ENCODE results near the gene SPATA13.

SPATA13 gene

DNA sequence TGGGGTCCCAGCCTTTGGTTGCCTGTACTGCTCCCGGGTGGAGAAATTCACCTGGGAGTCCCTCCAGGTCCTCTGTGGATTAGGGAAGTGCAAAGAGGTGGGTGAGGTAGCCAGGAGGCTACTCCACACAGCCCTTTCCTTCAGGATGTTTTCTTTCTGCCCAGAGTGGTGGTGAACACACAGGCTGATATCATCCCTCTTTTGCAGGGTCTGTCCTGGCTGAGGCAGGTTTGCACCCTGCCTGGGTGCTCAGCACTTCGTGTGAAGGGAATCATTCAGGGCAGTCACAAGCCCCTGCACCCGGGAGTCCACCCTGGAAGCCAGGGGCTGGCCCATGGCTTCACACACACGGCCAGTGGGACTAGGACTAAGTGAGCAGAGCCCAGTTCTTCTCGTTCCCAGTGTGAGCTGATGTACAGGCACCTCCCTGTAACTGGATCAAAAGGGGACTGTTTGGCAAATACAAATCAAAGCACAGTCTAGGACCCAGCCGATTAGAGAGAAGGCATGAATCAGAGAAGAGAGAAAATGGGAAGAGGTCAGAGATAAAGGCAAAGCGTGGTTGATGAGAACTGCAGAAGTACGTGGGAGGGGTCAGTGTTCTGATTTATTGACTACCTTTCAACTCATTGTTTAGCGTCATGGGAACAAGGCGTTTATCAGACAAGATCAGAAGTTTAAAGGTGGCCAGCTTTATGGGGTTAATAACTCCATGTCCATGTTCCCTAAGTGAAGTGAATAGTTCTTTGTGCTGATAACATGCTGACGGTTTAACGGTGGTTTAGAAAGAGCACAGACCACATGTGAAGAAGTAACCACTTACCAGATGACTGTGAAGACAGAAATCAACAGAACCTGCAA lies 30.4 kb upstream of the SPATA13 start:
- H3K36me3 ChIP-seq (ENCODE audit: insufficient read depth, low read length) = no peaks in the 10 kb centered on the region
- H3K4me1 ChIP-seq (ENCODE audit: insufficient read depth, low read length) = peaks cover 9% of the 10 kb centered on the region
- peaks cover 5% of the 10 kb centered on the region; the same call in 1 of the 2 replicates for H3K9me3 ChIP-seq (ENCODE audit: control insufficient read depth, insufficient read depth, low read length)
- H3K9ac ChIP-seq (ENCODE audit: low read depth, low read length) = no peak overlapping the region

DNA sequence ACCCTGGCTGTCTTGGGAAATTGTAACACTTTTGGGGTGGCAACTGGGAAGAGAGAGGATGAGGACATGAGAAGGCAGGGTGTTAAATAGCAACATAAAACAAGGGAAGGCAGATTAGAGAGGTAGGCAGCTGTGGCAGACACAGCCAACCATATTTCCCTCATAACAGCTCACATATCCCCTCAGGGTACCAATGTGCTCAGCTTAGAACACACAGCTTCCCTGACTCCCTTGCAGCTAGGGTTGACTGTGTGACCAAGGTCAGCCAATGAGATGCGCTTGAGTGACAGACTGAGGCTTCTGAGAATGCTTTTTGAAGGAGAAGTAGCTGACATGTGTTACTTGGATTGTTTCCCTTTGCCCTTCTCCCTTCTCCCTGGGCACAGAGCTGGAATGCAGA lies 28.8 kb upstream of the SPATA13 start:
- no peak overlapping the region for H3K9ac ChIP-seq (ENCODE audit: low read depth, low read length)

DNA sequence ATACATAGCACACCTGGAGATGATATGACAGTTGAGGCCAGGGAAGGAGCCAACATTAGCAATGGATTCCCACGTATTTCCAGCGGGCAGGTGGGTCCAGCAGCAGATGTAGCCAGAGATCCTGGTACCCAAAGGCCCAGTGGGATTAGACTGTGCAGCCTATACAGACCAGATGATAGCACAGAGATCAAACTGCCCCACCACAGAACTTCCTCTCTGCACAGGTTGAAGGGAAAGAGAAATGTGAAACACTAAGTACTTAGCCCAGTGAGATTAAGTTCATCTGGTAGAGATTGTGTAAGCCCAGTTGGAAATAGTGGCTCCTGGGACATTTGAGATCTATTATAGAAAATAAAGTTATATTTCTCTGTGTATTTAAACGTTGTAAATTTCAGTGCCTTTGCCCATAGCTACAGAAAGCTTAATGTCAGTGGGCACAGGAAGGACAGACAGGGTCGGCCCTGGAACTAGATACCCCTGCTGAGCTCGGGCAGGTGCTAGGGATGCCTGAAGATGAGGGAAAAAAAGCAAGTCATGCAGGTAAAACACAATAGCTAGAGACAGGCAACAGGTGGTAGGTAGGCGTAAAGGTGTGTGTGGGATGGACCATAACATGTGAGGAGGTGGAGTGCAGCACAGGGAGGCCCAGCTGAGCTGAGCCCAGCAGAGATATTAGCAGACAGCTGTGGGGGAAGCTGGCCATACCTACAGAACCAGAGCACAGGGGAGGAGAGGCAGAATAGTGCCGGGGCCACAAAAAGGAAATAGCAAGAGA lies 27.3 kb upstream of the SPATA13 start:
- no peaks in the 10 kb centered on the region for H3K36me3 ChIP-seq (ENCODE audit: insufficient read depth, low read length)
- H3K4me1 ChIP-seq (ENCODE audit: insufficient read depth, low read length) = no peaks in the 10 kb centered on the region; the same call in 1 of the 2 replicates
- H3K9ac ChIP-seq (ENCODE audit: low read depth, low read length) = no peak overlapping the region
- H3K9me3 ChIP-seq (ENCODE audit: control insufficient read depth, insufficient read depth, low read length) = peaks cover 5% of the 10 kb centered on the region; the same call in 1 of the 2 replicates

More for the DNA sequence above, 28.8 kb upstream of the SPATA13 start:
- Histone ChIP-seq H3K9me3 (ENCODE audit: control insufficient read depth, insufficient read depth, low read length) (peaks cover 5% of the 10 kb centered on the region; the same call in 1 of the 2 replicates), H3K36me3 (ENCODE audit: insufficient read depth, low read length) (no peaks in the 10 kb centered on the region), H3K4me1 (ENCODE audit: insufficient read depth, low read length) (no peaks in the 10 kb centered on the region; the same call in 1 of the 2 replicates)

DNA sequence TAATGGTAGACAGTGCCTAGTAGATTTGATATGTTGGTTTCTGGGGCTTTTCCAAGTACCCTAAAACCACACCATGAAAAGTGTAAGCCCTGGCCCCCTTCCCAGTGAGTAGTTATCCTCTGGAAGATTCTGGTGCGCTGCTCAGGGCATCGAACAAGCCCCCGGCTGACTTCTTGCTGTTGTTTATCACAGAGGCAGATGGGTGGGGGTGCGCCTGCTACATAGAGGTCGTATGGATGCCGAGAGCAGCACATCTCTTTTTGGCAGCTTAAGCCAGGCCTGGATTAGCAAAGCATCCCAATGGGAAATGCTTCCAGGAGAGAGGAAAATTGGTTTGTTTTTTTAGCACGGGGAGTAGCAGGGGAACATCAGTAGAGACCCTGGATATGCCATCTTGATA lies 26.3 kb upstream of the SPATA13 start:
- Histone ChIP-seq H3K9ac (ENCODE audit: low read depth, low read length) (no peak overlapping the region), H3K4me1 (ENCODE audit: insufficient read depth, low read length) (no peaks in the 10 kb centered on the region; the same call in 1 of the 2 replicates), H3K36me3 (ENCODE audit: insufficient read depth, low read length) (no peaks in the 10 kb centered on the region), H3K9me3 (ENCODE audit: control insufficient read depth, insufficient read depth, low read length) (peaks cover 5% of the 10 kb centered on the region; the same call in 1 of the 2 replicates)

DNA sequence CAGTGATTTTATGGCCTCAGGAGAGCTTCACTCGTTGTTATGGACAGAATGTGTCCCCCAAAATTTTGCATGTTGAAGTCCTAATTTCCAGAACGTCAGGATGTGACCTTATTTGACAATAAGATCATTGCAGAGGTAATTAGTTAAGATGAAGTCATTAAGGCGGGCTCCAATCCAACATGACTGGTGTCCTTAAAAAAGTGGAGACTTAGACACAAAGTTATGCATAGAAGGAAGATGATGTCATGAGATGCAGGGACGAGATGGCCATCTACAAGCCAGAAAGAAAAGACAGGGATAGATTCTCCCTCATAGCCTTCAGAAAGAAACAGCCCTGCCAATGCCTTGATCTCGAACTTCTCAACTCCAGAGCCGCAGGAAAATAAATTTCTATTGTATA lies 25.8 kb upstream of the SPATA13 start:
- no peak overlapping the region for H3K9ac ChIP-seq (ENCODE audit: low read depth, low read length)
- peaks cover 5% of the 10 kb centered on the region; the same call in 1 of the 2 replicates for H3K9me3 ChIP-seq (ENCODE audit: control insufficient read depth, insufficient read depth, low read length)
- no peaks in the 10 kb centered on the region; the same call in 1 of the 2 replicates for H3K4me1 ChIP-seq (ENCODE audit: insufficient read depth, low read length)
- H3K36me3 ChIP-seq (ENCODE audit: insufficient read depth, low read length) = no peaks in the 10 kb centered on the region

DNA sequence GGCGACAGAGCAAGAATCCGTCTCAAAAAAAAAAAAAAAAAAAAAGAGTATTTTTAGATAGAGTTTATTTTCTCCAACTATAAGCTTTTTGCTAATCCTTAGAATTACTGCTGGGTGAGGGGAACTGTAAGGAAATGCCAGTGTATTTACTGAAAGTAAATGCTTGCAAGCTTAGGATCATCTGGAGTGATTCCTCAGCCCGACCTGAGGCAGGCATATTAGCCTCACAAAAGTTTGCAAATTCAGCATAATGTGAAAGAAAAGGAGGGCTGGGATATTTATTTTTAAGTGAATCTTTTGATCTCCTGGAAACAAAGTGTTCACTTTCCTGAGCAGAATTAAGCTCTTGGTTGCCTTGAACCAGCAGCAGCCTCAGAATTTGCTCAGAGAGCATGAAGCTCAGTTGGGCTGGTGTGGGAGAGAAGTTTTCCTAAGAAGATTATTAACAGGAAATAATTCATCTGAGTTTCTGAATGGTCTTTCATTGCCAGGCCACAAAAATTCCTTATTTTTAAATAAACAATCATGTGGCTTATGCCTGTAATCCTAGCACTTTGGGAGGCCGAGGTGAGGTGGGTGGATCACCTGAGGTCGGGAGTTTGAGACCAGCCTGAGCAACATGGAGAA lies 24.7 kb upstream of the SPATA13 start:
- Histone ChIP-seq H3K9me3 (ENCODE audit: control insufficient read depth, insufficient read depth, low read length) (peaks cover 5% of the 10 kb centered on the region; the same call in 1 of the 2 replicates), H3K9ac (ENCODE audit: low read depth, low read length) (no peak overlapping the region), H3K4me1 (ENCODE audit: insufficient read depth, low read length) (no peaks in the 10 kb centered on the region; the same call in 1 of the 2 replicates), H3K36me3 (ENCODE audit: insufficient read depth, low read length) (no peaks in the 10 kb centered on the region)

DNA sequence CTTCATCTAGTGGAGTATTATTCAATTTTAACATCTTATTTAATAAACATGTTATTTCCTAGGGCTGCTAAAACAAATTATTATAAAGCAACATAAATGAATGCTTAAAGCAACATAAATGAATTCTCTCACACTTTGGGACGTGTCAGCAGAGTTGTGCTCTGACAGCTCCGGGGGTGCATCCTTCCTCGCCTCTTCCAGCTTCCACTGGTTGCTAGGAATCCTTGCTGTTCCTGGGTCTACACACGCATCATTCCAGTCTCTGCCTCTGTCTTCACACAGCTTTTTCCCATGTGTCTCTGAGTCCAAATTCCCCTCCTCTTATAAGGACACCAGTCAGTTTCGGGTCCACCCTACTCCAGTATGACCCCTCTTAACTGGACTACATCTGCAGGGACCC lies 21.6 kb upstream of the SPATA13 start:
- H3K4me1 ChIP-seq (ENCODE audit: insufficient read depth, low read length) = peaks cover 10% of the 10 kb centered on the region
- H3K36me3 ChIP-seq (ENCODE audit: insufficient read depth, low read length) = no peaks in the 10 kb centered on the region
- no peak overlapping the region for H3K9ac ChIP-seq (ENCODE audit: low read depth, low read length)
- H3K9me3 ChIP-seq (ENCODE audit: control insufficient read depth, insufficient read depth, low read length) = no peaks in the 10 kb centered on the region

DNA sequence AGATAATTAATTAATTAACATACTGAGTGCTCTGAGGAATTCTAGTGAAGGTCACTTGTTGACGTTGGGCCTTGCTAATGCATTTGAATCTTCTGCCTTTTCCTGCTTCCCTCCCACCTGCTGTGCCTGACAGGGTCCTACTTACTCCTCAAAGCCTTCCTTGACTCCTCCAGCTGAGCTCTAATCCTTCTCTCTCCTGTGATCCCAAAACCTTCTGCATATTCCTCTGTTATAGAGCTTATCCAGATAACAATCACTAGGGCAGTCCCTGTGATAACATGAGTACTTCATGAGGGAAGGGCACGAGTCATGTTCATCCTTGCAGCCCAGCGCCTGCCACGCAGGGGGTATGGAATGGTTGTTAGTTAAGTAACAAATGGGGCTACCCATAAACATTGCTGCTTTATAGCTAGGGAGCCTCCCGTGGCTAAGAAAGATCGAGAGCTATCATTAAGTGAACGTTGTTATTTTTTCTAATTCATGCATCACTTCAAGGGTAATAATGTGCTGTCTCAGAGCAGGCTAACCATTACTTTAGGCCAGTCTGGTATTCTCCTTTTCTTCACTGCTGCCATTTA lies 19.1 kb upstream of the SPATA13 start:
- Histone ChIP-seq H3K36me3 (ENCODE audit: insufficient read depth, low read length) (no peaks in the 10 kb centered on the region), H3K4me1 (ENCODE audit: insufficient read depth, low read length) (peaks cover 26% of the 10 kb centered on the region), H3K9me3 (ENCODE audit: control insufficient read depth, insufficient read depth, low read length) (no peaks in the 10 kb centered on the region), H3K9ac (ENCODE audit: low read depth, low read length) (no peak overlapping the region)

DNA sequence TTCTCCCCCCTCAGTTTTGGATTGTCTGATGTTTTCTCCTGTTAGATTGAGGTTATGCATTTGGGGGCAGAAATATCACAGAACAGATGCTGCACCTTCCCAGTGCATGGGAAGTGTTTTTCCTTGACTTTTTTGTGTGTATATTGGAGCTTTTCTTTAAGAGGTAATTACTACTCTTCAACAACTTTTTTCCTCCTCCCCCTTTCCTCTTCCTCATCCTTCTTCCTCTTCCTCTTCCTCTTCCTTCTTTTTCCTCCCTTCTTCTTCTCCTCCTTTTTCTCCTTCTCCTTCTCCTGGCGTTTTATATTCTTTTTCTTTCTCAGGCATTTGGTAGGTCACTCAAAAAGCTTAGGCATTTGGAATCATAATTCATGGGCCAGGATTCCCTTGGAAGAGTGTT lies 18.1 kb upstream of the SPATA13 start:
- H3K9ac ChIP-seq (ENCODE audit: low read depth, low read length) = no peak overlapping the region
- no peaks in the 10 kb centered on the region for H3K9me3 ChIP-seq (ENCODE audit: control insufficient read depth, insufficient read depth, low read length)
- no peaks in the 10 kb centered on the region for H3K36me3 ChIP-seq (ENCODE audit: insufficient read depth, low read length)
- peaks cover 34% of the 10 kb centered on the region for H3K4me1 ChIP-seq (ENCODE audit: insufficient read depth, low read length)

DNA sequence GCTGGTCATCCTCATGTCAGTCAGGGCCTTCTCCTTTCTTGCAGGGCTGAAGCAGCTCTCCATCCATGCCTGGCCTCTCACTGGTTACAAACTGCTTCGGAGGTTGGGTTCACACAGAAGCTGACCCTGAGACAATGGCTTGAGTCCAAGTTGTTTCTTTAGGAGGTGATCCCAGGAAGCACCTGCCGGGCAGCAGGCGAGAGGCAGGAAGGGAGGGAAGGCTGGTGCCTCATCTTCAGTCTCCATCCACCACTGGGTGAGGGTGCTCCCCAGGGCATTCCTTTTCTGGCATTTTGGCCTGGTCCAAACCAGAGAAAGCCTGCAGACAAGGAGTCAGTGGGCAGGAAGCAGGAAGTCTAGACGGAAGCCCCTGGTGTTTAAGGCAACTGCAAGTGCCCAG lies 17.6 kb upstream of the SPATA13 start:
- H3K9me3 ChIP-seq (ENCODE audit: control insufficient read depth, insufficient read depth, low read length) = no peaks in the 10 kb centered on the region
- H3K9ac ChIP-seq (ENCODE audit: low read depth, low read length) = no peak overlapping the region
- peaks cover 38% of the 10 kb centered on the region for H3K4me1 ChIP-seq (ENCODE audit: insufficient read depth, low read length)
- H3K36me3 ChIP-seq (ENCODE audit: insufficient read depth, low read length) = no peaks in the 10 kb centered on the region

DNA sequence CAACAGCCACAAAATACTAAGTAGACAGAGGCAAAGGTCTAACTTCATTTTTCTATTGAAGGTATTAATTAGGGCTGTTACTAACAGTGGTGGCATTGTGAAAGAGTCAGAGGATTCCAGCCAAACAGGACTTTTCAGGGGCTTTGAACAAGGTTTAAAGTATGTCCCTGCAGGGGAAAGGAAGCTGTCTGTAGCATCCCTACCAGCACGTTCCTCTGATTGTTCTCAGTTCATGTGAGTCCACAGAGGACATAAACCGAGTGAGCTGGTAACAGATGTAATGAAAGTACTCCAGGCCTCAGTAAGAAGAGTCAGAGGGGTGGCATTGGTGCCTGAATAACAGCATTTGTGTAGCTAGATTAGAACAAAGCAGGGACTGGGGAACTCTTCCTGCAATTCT lies 15.3 kb upstream of the SPATA13 start:
- no peak overlapping the region for H3K9ac ChIP-seq (ENCODE audit: low read depth, low read length)
- H3K9me3 ChIP-seq (ENCODE audit: control insufficient read depth, insufficient read depth, low read length) = no peaks in the 10 kb centered on the region
- no peaks in the 10 kb centered on the region for H3K36me3 ChIP-seq (ENCODE audit: insufficient read depth, low read length)
- peaks cover 60% of the 10 kb centered on the region for H3K4me1 ChIP-seq (ENCODE audit: insufficient read depth, low read length)

DNA sequence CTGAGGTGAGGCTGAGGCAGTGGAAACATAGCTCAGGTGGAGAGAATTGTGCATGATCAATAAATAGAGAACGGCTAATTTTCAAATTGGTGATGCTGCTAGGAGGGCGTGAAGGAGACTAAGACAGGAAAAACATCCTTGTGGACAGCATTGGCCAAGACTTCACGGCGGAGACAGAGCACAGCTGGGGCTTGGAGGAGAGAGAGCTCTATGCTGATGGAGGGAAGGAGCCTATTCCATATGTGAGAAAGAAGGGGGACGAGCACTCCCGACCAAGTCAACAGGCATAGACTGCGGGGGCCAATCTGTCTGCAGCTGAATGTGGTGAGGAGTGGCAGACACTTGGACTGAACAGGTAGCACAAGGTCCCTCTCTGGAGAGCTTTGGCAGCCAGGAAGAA lies 14.8 kb upstream of the SPATA13 start:
- Histone ChIP-seq H3K9me3 (ENCODE audit: control insufficient read depth, insufficient read depth, low read length) (no peaks in the 10 kb centered on the region), H3K9ac (ENCODE audit: low read depth, low read length) (no peak overlapping the region), H3K4me1 (ENCODE audit: insufficient read depth, low read length) (peaks cover 60% of the 10 kb centered on the region), H3K36me3 (ENCODE audit: insufficient read depth, low read length) (no peaks in the 10 kb centered on the region)

DNA sequence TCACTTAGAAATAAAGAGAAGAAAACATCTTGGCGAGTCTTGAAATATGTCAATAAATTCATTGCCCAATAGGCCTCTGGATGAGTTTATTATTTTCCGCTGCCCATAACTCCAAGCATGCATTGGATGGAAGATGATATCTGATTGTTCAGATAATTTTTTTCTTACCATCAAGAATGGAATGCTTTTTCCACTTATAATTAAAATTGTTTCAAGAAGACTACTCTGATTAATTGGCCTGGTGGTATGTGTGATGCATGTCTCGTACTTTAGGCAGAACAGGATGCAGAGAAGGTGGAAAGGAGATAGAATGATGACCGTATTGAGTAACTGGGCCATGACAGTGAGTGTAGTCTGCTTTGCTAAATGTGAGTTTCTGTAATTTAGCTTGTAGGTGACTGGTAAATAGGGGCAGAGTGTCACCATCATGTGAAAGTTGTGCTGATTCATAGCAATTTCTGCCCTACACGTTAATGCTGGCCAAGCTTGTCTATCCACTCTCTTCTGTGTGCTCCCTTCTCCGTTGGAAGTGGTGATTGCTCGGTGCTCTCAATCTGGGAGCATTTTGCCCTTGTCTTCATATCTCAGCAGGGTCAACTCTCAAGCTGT lies 13.5 kb upstream of the SPATA13 start:
- Histone ChIP-seq H3K36me3 (ENCODE audit: insufficient read depth, low read length) (no peaks in the 10 kb centered on the region), H3K9me3 (ENCODE audit: control insufficient read depth, insufficient read depth, low read length) (no peaks in the 10 kb centered on the region), H3K9ac (ENCODE audit: low read depth, low read length) (no peak overlapping the region), H3K4me1 (ENCODE audit: insufficient read depth, low read length) (peaks cover 53% of the 10 kb centered on the region)

DNA sequence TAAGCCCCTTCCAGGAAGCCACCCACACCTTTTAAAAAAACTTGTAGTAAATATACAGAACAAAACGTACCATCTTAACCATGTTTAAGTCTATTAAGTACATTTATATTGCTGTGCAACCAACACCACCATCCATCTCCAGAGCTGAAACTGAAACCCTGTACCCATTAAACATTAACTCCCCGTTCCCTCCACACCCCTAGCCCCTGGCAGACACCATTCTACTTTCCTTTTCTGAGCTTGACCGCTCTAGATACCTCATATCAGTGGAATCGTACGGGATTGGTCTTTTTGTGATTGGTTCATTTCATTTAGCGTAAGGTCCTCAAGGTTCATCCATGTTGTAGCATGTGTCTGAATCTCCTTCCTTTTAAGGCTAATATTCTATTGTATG lies 13.0 kb upstream of the SPATA13 start:
- no peak overlapping the region for H3K9ac ChIP-seq (ENCODE audit: low read depth, low read length)
- peaks cover 50% of the 10 kb centered on the region for H3K4me1 ChIP-seq (ENCODE audit: insufficient read depth, low read length)
- no peaks in the 10 kb centered on the region for H3K36me3 ChIP-seq (ENCODE audit: insufficient read depth, low read length)
- no peaks in the 10 kb centered on the region for H3K9me3 ChIP-seq (ENCODE audit: control insufficient read depth, insufficient read depth, low read length)
